H1 (cell line): Measurements from ENCODE around the gene PPP4R4. TPM values are rescaled to one million over a fixed set of nuclear protein-coding genes. Genes with fewer than 3 reads are reported as not detected.

ENCODE experiments used
- CHD7 ChIP-seq: fragments of 300-600 bp; sonication (generic); IDR thresholded peaks from 2 replicates; pipeline ENCODE4 v1.7.1; 2012; ENCODE audit warnings: low read length, moderate library complexity, mild to moderate bottlenecking, inconsistent platforms; ENCODE audit not compliant: insufficient replicate concordance
- HDAC2 ChIP-seq, 2 experiments: fragments of 300-600 bp in 1 of 2; sonication (generic) in 1 of 2; IDR thresholded peaks; 2 replicates each; pipeline ENCODE4 v1.6.1; 2011 to 2012; ENCODE audit warnings: low read depth in 2 of 2, low read length in 2 of 2, mild to moderate bottlenecking in 2 of 2, moderate library complexity in 2 of 2, borderline replicate concordance in 1 of 2, inconsistent platforms in 1 of 2
- KDM4A ChIP-seq: IDR thresholded peaks from one replicate; pipeline ENCODE4 v1.7.1; 2012; ENCODE audit warnings: low read depth, mild to moderate bottlenecking, moderate library complexity, low read length, inconsistent platforms; ENCODE audit not compliant: severe bottlenecking
- KDM5A ChIP-seq: fragments of 200-600 bp; IDR thresholded peaks from 2 replicates; pipeline ENCODE4 v1.7.1; 2012; ENCODE audit warnings: mild to moderate bottlenecking, low read length, inconsistent platforms, mixed read lengths
- NANOG ChIP-seq: IDR thresholded peaks from 2 replicates; pipeline ENCODE4 v1.6.1; 2011; ENCODE audit warnings: low read length, low read depth, mild to moderate bottlenecking, inconsistent platforms; ENCODE audit not compliant: insufficient read depth, poor library complexity, severe bottlenecking
- RBBP5 ChIP-seq: IDR thresholded peaks from 2 replicates; pipeline ENCODE4 v1.7.1; 2012; ENCODE audit warnings: low read depth, mild to moderate bottlenecking, inconsistent platforms, low read length, moderate library complexity, borderline replicate concordance
- SP2 ChIP-seq: IDR thresholded peaks from 2 replicates; pipeline ENCODE4 v1.6.1; 2012; ENCODE audit warnings: mild to moderate bottlenecking, low read length, inconsistent platforms
- YY1 ChIP-seq: IDR thresholded peaks from 2 replicates; pipeline ENCODE4 v1.6.1; 2011; ENCODE audit warnings: low read depth, mild to moderate bottlenecking, low read length
- polyA plus RNA-seq, 7 experiments: library from polyadenylated mRNA; depleted of rRNA in 3 of 7; stranded (reverse) in 5 of 7; unstranded in 2 of 7; fragments of >200 nt in 5 of 7; fragments of 200-250 nt in 2 of 7; gene quantifications; 1 replicate in 5 of 7; 2 replicates in 1 of 7; 4 replicates in 1 of 7; pipeline versions ENCODE4 v1.2.1 to v1.2.3, GENCODE V29; 2011 to 2013; ENCODE audit warnings: missing spikeins in 2 of 7, mixed read lengths in 2 of 7
- total RNA-seq: library from RNA; stranded (reverse); fragmentation: NEBNext Ultra II Directional; extraction: Animal tissue kit (Norgen Biotek cat#: 25700); gene quantifications from 2 replicates; pipeline ENCODE4 v1.2.1, GENCODE V29; 2021

Gene PPP4R4
- total and polyA plus RNA-seq, 2 of the 8 experiments (the other 6 are each of a cell fraction or from before 2014, with no cell fraction given) = 3.3 to 9.6 TPM

- no peak for TF ChIP-seq CHD7
- TF ChIP-seq SP2 = no peak
- TF ChIP-seq YY1 = no peak
- TF ChIP-seq NANOG = no peak
- no peak for TF ChIP-seq RBBP5
- TF ChIP-seq KDM4A = no peak
- TF ChIP-seq HDAC2 (IDR thresholded peaks at IDR 0.05; ENCODE audit: borderline replicate concordance in 1 of 2, low read depth in 2 of 2, low read length in 2 of 2) = no peak
- TF ChIP-seq KDM5A = no peak
Measured at GRCh38 chr14:94307410-94307992, 133.4 kb downstream of the PPP4R4 start (continued).
